Effector CD8-positive, alpha-beta T cell (primary cell): ENCODE data around the gene PARP9.

Experiments
- DNase-seq: peaks from one replicate; lab custom pipeline; 2025; lab: John Stamatoyannopoulos, UW

The PARP9 gene

GRCh38 chr3:122484985-122485384 is 79.1 kb downstream of the PARP9 start:
- no peak for DNase-seq

- no peak for DNase-seq
Measured at GRCh38 chr3:122481390-122481789, 82.7 kb downstream of the PARP9 start.
